ENCODE measurements around the gene TEAD1. TPM values are rescaled to one million over a fixed set of nuclear protein-coding genes. Genes with fewer than 3 reads are reported as not detected.

The TEAD1 gene
- total RNA-seq, 2 experiments from 2014 or later: 0.43 to 0.68 TPM

- Mint-ChIP-seq H3K27ac (no peak overlapping the region), H3K4me1 (peaks cover 1% of the 10 kb centered on the region), H3K27me3 (peaks cover 15% of the 10 kb centered on the region), H3K9me3 (no peaks in the 10 kb centered on the region), H3K4me3 (no peak overlapping the region), H3K36me3 (no peaks in the 10 kb centered on the region)
- peak; percentile 42 for DNase-seq
Measured at GRCh38 chr11:12888525-12889158, 214.4 kb downstream of the TEAD1 start.

GRCh38 chr11:12889243-12889642 is 215.0 kb downstream of the TEAD1 start:
- Mint-ChIP-seq H3K27ac (no peak overlapping the region), H3K27me3 (peaks cover 15% of the 10 kb centered on the region), H3K4me3 (no peak overlapping the region), H3K36me3 (no peaks in the 10 kb centered on the region), H3K4me1 (peaks cover 1% of the 10 kb centered on the region), H3K9me3 (no peaks in the 10 kb centered on the region)
- no peak for DNase-seq

- Mint-ChIP-seq H3K27ac (no peak overlapping the region), H3K4me1 (peaks cover 1% of the 10 kb centered on the region)
Measured at GRCh38 chr11:12890476-12890875, 216.3 kb downstream of the TEAD1 start.

GRCh38 chr11:12893787-12894672 is 219.8 kb downstream of the TEAD1 start:
- DNase-seq: peak; percentile 28
- Mint-ChIP-seq H3K27me3 (peaks cover 23% of the 10 kb centered on the region), H3K9me3 (no peaks in the 10 kb centered on the region), H3K27ac (no peak overlapping the region), H3K4me1 (no peaks in the 10 kb centered on the region), H3K4me3 (no peak overlapping the region), H3K36me3 (no peaks in the 10 kb centered on the region)

More at GRCh38 chr11:12890476-12890875, 216.3 kb downstream of the TEAD1 start:
- Mint-ChIP-seq H3K36me3 (no peaks in the 10 kb centered on the region), H3K4me3 (no peak overlapping the region), H3K27me3 (peaks cover 22% of the 10 kb centered on the region), H3K9me3 (no peaks in the 10 kb centered on the region)
- no peak for DNase-seq

GRCh38 chr11:12897390-12897789 is 223.2 kb downstream of the TEAD1 start:
- no peaks in the 10 kb centered on the region for H3K36me3 Mint-ChIP-seq
- H3K4me3 Mint-ChIP-seq: no peak overlapping the region
- no peak overlapping the region for H3K27ac Mint-ChIP-seq
- H3K9me3 Mint-ChIP-seq: no peaks in the 10 kb centered on the region
- peaks cover 35% of the 10 kb centered on the region for H3K27me3 Mint-ChIP-seq
- peaks cover 10% of the 10 kb centered on the region for H3K4me1 Mint-ChIP-seq
- no peak for DNase-seq

GRCh38 chr11:12897867-12898266 is 223.6 kb downstream of the TEAD1 start:
- Mint-ChIP-seq H3K27me3 (peaks cover 35% of the 10 kb centered on the region), H3K36me3 (no peaks in the 10 kb centered on the region), H3K4me1 (peaks cover 10% of the 10 kb centered on the region), H3K27ac (no peak overlapping the region), H3K4me3 (no peak overlapping the region), H3K9me3 (no peaks in the 10 kb centered on the region)
- no peak for DNase-seq

GRCh38 chr11:12900496-12900895 is 226.3 kb downstream of the TEAD1 start:
- Mint-ChIP-seq H3K36me3 (no peaks in the 10 kb centered on the region), H3K4me1 (peaks cover 10% of the 10 kb centered on the region), H3K27me3 (peaks cover 20% of the 10 kb centered on the region), H3K9me3 (no peaks in the 10 kb centered on the region), H3K4me3 (no peak overlapping the region), H3K27ac (no peak overlapping the region)
- DNase-seq: no peak

GRCh38 chr11:12901272-12901671 is 227.1 kb downstream of the TEAD1 start:
- Mint-ChIP-seq H3K4me1 (peaks cover 10% of the 10 kb centered on the region), H3K27ac (no peak overlapping the region), H3K4me3 (no peak overlapping the region), H3K36me3 (no peaks in the 10 kb centered on the region), H3K9me3 (no peaks in the 10 kb centered on the region), H3K27me3 (peaks cover 20% of the 10 kb centered on the region)
- DNase-seq: no peak

GRCh38 chr11:12901874-12902481 is 227.8 kb downstream of the TEAD1 start:
- H3K9me3 Mint-ChIP-seq: no peaks in the 10 kb centered on the region

GRCh38 chr11:12902791-12903486 is 228.7 kb downstream of the TEAD1 start:
- no peaks in the 10 kb centered on the region for H3K9me3 Mint-ChIP-seq
- no peak overlapping the region for H3K4me3 Mint-ChIP-seq
- H3K36me3 Mint-ChIP-seq: no peaks in the 10 kb centered on the region
- H3K27me3 Mint-ChIP-seq: peaks cover 15% of the 10 kb centered on the region
- H3K27ac Mint-ChIP-seq: no peak overlapping the region
- H3K4me1 Mint-ChIP-seq: peaks cover 10% of the 10 kb centered on the region
- DNase-seq: no peak

More at GRCh38 chr11:12901874-12902481, 227.8 kb downstream of the TEAD1 start:
- Mint-ChIP-seq H3K27ac (no peak overlapping the region), H3K36me3 (no peaks in the 10 kb centered on the region), H3K27me3 (peaks cover 20% of the 10 kb centered on the region), H3K4me3 (no peak overlapping the region), H3K4me1 (peaks cover 10% of the 10 kb centered on the region)
- no peak for DNase-seq

- H3K4me3 Mint-ChIP-seq: no peak overlapping the region
- H3K36me3 Mint-ChIP-seq: no peaks in the 10 kb centered on the region
Measured at GRCh38 chr11:12905435-12905834, 231.2 kb downstream of the TEAD1 start.

GRCh38 chr11:12906501-12906900 is 232.3 kb downstream of the TEAD1 start:
- DNase-seq: no peak
- no peak overlapping the region for H3K4me3 Mint-ChIP-seq
- no peaks in the 10 kb centered on the region for H3K9me3 Mint-ChIP-seq

More at GRCh38 chr11:12905435-12905834, 231.2 kb downstream of the TEAD1 start:
- H3K4me1 Mint-ChIP-seq: peaks cover 5% of the 10 kb centered on the region
- no peak overlapping the region for H3K27ac Mint-ChIP-seq
- DNase-seq: no peak
- peaks cover 4% of the 10 kb centered on the region for H3K27me3 Mint-ChIP-seq
- no peaks in the 10 kb centered on the region for H3K9me3 Mint-ChIP-seq

GRCh38 chr11:12909879-12910278 is 235.7 kb downstream of the TEAD1 start:
- Mint-ChIP-seq H3K4me3 (no peak overlapping the region), H3K27me3 (peaks cover 10% of the 10 kb centered on the region), H3K9me3 (no peaks in the 10 kb centered on the region), H3K4me1 (no peaks in the 10 kb centered on the region), H3K36me3 (no peaks in the 10 kb centered on the region), H3K27ac (no peak overlapping the region)
- DNase-seq: no peak

More at GRCh38 chr11:12906501-12906900, 232.3 kb downstream of the TEAD1 start:
- no peaks in the 10 kb centered on the region for H3K27me3 Mint-ChIP-seq
- H3K4me1 Mint-ChIP-seq: peaks cover 1% of the 10 kb centered on the region
- no peaks in the 10 kb centered on the region for H3K36me3 Mint-ChIP-seq
- H3K27ac Mint-ChIP-seq: no peak overlapping the region

GRCh38 chr11:12914400-12914912 is 240.2 kb downstream of the TEAD1 start:
- no peak overlapping the region for H3K4me3 Mint-ChIP-seq
- no peaks in the 10 kb centered on the region for H3K36me3 Mint-ChIP-seq
- H3K4me1 Mint-ChIP-seq: no peaks in the 10 kb centered on the region
- DNase-seq: peak; percentile 4
- H3K27me3 Mint-ChIP-seq: peaks cover 25% of the 10 kb centered on the region
- H3K27ac Mint-ChIP-seq: no peak overlapping the region
- no peaks in the 10 kb centered on the region for H3K9me3 Mint-ChIP-seq

All from activated naive CD8-positive, alpha-beta T cell treated with anti-CD3 and anti-CD28 coated beads for 36 hours (primary cell).